GM23338 (cell line): Measurements from ENCODE around the gene STIM1.

Source experiments
- CTCF ChIP-seq, 2 experiments: fragments of 200-600 bp in 1 of 2; sonication (generic) in 1 of 2; conservative IDR thresholded peaks; 2 replicates each; pipeline versions ENCODE4 v1.5.1 to v1.6.1; 2016 to 2017; ENCODE audit warnings: antibody characterized with exemption in 2 of 2, low read depth in 2 of 2, mild to moderate bottlenecking in 2 of 2, moderate library complexity in 1 of 2
- REST ChIP-seq: IDR thresholded peaks from one replicate; pipeline ENCODE4 v1.6.1; 2018; ENCODE audit warnings: antibody characterized with exemption; ENCODE audit not compliant: unreplicated experiment

- TF ChIP-seq CTCF (conservative IDR thresholded peaks at IDR 0.05; ENCODE audit: low read depth in 2 of 2) (no peak), REST (no peak)
Measured at GRCh38 chr11:4123218-4123617, 267.8 kb downstream of the STIM1 start.
